T follicular helper cell (primary cell): ENCODE data around the gene TRAF7.

Experiments
- DNase-seq: peaks from one replicate; pipeline ENCODE4 v3.0.0-alpha.2; 2020; ENCODE audit warnings: low read depth

The TRAF7 gene

GRCh38 chr16:2147981-2148671 is 7.5 kb upstream of the TRAF7 start, which contains the start of gene RAB26:
TSS of gene RAB26 (plus strand) at chr16:2148625. CDS start at chr16:2148784, 159 bp downstream.
- peak; percentile 48 for DNase-seq

DNA sequence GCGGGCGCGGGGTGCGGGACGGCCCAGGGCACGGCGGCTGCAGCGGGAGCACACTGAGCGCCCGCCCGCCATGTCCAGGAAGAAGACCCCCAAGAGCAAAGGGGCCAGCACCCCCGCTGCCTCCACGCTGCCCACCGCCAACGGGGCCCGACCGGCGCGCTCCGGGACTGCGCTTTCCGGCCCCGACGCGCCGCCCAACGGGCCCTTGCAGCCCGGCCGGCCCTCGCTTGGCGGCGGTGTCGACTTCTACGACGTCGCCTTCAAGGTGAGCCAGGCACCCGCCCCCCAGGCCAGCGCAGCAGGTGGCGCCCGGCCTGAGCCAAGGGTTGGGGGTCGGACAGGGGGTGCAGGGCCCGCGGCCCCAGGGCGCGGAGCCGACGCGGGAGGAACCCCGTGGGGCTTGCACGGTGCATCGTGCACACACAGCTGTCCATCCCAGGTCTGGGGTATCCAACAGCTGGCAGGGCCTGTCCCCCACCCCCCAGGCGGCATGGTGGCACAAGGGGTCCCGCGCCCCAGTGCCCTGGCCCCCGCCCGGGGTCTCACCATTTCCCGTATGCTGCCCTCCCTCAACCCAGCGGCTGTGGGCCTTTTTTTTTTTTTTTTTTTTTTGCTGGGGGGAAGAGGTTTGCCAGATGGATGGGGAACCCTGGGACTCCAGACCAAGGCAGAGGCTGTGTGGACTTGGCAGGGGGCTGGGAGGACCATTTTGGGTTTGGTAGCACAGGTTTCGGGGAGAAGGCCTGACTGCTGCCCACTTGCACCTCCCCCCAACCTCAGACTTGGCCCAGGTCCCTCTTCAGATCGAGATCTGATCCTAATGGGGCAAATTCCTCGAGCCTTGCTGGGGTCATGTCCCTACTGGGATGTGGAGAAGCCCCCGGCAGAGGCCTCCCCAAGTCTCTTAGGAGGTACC is 6.6 kb upstream of the TRAF7 start:
- DNase-seq, result no peak

DNA sequence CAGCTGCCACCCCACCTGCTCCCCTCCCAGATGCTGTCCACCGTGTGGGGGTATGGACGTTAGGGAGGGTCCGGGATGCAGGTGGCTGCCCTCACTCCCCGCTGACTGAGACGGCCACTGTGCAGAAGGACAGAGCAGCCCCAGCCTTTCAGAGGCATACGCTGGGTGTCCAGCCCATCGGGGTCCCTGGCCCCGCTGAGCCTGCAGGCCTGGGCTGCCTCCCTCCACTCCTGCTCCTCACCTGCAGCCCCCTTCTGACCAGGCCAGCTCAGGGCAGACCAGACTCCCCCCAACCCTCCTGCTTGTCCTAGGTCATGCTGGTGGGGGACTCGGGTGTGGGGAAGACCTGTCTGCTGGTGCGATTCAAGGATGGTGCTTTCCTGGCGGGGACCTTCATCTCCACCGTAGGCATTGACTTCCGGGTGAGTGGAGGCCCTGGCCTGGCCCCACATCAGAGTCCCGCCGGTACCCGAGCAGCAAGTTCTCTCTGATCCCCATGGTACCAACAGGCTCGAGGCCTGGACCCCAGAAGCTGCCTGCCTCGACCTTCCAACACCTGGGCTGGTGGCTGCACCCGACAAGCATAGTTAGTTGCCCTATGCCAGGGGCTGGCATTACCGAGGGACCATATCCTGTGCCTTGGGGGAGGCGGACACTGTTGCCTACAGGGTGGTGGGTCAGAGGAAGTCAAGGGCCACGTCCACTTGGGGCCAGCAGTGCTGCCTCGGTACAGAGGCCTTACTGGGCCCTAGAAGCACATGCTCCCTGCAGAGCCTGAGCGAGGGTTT is 5.8 kb upstream of the TRAF7 start:
- DNase-seq, result no peak

DNA sequence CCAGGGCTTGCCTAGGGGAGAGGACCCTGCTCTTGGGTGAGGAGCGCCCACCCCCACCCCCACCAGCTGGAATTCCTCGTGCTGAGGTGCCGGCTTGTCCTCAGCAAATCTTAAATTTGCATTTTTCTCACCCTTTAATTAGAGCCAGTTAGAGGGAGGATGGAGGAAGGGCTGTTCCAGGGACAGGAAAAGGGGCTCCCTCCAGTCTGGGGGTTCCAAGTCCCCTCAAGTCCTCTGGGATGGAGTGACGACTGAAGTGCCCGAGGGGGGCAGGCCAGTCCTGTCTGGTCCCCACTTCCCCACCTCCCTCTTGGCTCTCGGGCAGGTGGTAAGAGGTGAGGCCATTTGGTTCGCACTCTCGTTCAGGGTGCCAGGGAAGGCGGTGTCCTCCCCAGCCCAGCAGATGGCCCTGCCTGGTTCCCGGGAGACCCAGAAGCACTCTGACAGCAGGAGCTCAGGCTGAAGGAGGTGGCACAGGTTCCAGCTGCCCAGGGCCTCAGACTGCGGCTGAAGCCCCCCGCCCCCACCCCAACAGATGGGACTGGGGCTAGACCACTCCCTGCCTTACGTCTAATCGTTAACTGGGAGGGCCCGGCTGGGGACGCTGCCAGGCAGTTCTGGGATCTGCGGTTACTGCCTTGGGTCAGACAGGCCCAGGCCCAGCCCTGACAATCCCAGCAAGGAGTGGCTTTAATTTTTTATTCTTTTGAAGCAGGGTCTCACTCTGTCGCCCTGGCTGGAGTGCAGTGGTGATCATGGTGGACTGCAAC is 5.0 kb upstream of the TRAF7 start:
- DNase-seq, result no peak

- DNase-seq, result no peak
These were observed 4.1 kb upstream of the TRAF7 start for GRCh38 chr16:2151188-2152091.

GRCh38 chr16:2152695-2153506 is 2.7 kb upstream of the TRAF7 start:
- DNase-seq, result no peak

DNA sequence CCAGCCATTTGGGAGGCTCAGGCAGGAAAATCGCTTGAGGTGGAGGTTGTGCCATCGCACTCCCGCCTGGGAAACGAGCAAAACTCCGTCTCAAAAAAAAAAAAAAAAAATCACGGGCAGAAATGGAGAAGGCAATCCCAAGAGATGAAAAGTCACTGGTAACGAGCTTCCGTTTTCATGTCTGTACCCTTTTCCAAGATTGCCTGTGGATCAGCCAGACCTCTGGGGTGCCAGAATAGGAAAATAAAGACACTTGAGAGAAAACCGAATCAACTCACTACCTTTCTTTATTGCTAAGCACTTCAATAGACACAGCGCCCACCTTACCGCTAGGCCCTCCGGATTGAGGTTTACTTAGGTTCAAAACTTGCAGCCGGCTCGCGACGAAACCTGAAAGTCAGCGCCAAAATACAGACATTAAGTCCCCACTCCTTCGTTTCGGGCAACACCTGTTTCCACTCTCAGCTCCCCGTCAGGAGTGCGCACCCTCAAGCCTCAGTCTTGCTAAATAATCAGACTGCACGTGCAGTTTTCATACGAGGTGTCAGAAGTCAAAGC is 970 bp upstream of the TRAF7 start:
- no peak for DNase-seq

GRCh38 chr16:2155977-2156848 is 631 bp downstream of the TRAF7 start:
- no peak for DNase-seq

DNA sequence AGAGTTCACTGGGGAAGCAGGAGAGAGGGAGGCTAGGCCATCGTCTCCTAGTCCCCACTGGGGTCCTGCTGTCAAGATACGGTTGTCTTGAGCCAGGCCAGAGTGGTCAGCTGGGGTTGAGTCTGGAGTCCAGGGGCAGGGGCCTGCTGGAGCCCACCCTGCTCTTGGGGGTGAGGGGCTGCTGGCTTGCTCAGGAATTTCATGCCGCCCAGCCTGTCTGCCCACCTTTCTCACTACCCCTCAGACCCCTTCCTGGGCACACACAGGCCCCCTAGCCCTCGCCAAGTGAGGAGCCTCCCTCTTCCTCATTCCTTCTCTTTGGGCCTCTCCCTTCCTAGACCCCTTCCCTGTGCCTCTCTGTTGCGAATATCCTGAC is 1.3 kb downstream of the TRAF7 start:
- no peak for DNase-seq

DNA sequence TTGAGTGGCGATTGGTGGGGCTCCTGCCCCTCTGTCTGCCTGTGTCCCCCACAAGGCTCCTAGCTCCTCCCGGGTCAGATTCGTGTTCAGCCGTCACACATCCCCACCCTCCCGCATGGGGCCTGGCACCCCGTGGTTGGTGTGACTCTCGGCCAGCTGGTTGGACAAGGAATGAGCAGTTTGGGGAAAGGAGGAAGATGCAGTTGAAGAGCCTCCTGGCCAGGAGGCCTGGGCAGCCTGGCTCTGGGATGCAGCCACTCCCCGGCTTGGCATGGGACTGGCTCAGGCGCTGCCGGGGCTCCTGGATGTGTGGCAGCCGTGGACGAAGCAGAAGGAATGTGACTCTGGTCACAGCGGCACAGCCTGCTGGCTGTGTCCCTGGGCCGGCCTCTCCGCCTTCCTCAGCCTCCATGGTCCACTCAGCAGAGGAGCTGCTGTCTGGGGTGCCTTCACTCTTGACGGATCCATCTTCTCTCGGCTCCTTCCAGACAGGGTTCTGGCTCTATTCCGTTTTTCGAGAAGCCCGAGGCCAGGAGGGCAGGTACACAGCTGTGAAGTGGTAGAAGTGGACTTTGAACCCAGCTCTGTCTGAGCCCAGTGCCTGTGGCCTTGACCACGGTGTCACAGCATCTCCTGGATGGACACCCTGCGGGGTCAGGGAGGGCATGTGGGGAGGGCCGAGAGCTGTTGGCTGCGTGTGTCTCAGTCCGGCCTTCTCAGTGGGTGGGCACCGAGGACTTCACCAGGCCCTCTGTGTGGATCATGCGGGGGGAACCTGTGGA is 2.1 kb downstream of the TRAF7 start:
- DNase-seq, result no peak

GRCh38 chr16:2158262-2158638 is 2.7 kb downstream of the TRAF7 start:
- DNase-seq, result no peak

DNA sequence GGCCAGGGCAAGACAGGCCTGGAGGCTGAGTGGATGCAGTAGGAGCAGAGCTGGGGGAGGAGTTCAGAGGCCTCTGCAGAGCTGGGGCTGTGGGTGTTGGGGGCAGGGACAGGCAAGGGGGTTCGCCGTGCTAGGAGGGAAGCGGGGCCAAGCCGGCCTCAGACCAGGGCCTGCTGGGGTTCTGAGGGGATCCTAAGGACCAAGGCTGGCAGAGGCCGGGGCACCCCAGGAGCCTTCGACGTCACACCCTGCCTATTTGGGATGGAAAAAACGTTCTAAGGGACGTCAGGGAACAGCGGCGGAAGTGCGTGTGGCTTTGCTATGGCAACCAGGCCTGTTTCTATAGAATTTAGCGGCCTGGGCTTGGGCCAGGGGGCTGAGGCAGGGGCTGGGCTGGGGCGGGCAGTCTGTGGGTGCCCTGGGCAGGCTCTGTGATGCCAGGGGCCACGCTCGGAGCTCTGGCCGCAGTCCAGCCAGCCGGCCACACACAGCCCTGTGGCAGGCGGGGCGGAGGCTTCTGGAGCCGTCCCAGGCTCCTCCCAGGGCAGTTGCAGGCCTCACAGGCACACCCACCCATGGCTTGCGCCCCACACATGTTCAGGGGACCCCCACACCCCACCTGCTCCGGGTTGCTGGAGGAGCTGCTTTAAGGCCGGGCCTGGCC is 3.7 kb downstream of the TRAF7 start:
- DNase-seq, result no peak

DNA sequence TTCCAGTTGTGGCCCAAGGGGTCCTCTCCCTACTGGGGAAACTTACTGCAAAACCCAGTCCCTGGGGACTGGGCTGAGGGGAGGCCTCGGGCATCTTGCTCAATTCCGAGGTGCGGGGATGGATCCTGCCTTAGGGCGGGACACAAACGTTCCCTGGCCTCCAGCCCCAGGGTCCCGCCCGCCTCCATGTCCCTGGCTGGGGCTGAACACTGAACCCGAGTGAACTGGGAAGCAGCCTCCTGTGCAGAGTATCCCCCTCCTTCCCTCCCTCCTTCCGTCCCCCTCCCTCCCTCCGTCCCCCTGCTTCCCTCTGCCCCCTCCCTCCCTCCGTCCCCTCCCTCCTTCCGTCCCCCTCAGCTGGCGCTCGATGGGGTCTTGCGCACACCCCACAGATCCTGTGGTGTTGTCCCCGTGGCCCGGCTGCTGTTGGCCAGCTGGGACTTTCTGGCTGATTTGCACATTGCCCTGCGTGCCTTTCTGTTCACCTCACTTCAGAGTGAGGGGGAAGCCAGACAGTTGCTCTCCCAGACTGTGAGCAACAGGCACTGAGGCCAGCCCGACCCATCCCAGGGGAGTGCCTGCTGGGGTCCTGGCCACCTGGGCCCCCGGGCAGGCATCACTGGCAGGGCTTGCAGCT is 5.5 kb downstream of the TRAF7 start:
- no peak for DNase-seq

DNA sequence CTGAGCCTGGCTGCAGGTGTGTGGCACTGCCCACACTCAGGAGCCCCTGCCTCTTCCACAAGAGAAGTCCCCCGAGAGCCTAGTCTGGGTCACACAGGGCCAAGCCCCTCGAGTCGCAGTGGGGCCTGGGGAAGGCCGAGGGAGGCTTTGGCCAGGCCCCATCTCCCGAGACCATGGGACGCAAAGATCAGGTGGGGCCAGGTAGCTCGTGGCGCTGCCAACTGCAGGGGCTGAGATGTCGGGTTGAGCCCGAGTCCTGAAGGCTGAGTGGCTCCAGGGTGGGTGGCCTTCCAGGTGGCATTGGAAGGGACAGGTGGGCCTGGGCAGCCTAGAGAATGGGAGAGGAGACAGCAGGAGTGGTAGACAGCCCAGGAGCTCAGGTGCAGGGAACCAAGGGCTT is 6.3 kb downstream of the TRAF7 start:
- no peak for DNase-seq

DNA sequence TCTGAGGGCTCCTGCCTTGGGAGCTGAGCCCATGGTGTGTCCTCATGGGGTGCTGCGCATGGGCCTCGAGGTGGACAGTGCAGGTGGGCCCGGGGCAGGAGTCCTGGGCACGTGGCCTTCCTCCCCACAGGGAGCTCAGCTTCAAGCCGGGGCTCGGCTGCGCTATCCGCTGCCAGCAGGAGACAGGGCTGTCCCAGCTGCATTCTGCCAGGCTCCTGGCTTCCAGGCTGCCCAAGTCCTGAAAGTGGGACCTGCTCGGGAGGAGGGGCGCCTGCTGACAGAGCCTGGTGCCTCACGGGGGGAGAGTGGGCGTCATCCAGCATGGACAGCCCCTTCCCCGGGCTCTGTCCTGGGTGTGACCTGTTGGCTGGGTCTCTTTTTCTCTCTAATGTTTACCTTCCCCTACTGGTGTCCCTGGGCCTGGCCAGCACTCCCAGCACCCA is 7.1 kb downstream of the TRAF7 start:
- no peak for DNase-seq

- DNase-seq, result no peak
These were observed 7.8 kb downstream of the TRAF7 start for GRCh38 chr16:2163211-2163881.
